Amniotic stem cell (primary cell): ENCODE measurements around the gene IRF3.

Source experiments
- DNase-seq: peaks from one replicate; lab custom pipeline; 2025; lab: John Stamatoyannopoulos, UW

Gene IRF3

GRCh38 chr19:49687566-49688316 is 22.1 kb upstream of the IRF3 start:
- DNase-seq: no peak

GRCh38 chr19:49687150-49687549 is 21.5 kb upstream of the IRF3 start:
- DNase-seq: no peak

- DNase-seq: no peak
Measured at GRCh38 chr19:49686503-49687088, 20.9 kb upstream of the IRF3 start.

GRCh38 chr19:49685845-49686332 is 20.2 kb upstream of the IRF3 start:
- DNase-seq: no peak

- DNase-seq: no peak
Measured at GRCh38 chr19:49684983-49685553, 19.4 kb upstream of the IRF3 start.

- no peak for DNase-seq
Measured at GRCh38 chr19:49684251-49684982, 18.8 kb upstream of the IRF3 start.

- DNase-seq: no peak
Measured at GRCh38 chr19:49683814-49684250, 18.2 kb upstream of the IRF3 start.

GRCh38 chr19:49682274-49682673 is 16.6 kb upstream of the IRF3 start:
- no peak for DNase-seq

GRCh38 chr19:49681830-49682229 is 16.2 kb upstream of the IRF3 start:
- DNase-seq: no peak

GRCh38 chr19:49680421-49681351 is 15.0 kb upstream of the IRF3 start:
- peak; percentile 49 for DNase-seq

GRCh38 chr19:49679771-49680413 is 14.2 kb upstream of the IRF3 start:
- DNase-seq: no peak

GRCh38 chr19:49678985-49679770 is 13.5 kb upstream of the IRF3 start:
- DNase-seq: no peak

GRCh38 chr19:49677901-49678674 is 12.4 kb upstream of the IRF3 start:
- DNase-seq: no peak

- no peak for DNase-seq
Measured at GRCh38 chr19:49677231-49677900, 11.7 kb upstream of the IRF3 start, which contains the start of gene PRMT1. TSS of gene PRMT1 (plus strand) at chr19:49677271. CDS start at chr19:49677281, 10 bp downstream.

- DNase-seq: peak; percentile 100
Measured at GRCh38 chr19:49676784-49677230, 11.2 kb upstream of the IRF3 start.

- DNase-seq: peak; percentile 81
Measured at GRCh38 chr19:49676136-49676783, 10.6 kb upstream of the IRF3 start.

GRCh38 chr19:49672131-49672919 is 6.7 kb upstream of the IRF3 start:
- DNase-seq: peak; percentile 44
